Vagina (tissue), 2 donors: Measurements from ENCODE around the gene CELA1. TPM values are rescaled to one million over a fixed set of nuclear protein-coding genes. Genes with fewer than 3 reads are reported as not detected.
A peak's percentile ranks its signal among the peaks of the same experiment; 100 is the strongest.
"Not testable (repeated sequence)": the region's sequence is repeated elsewhere in the genome, so short reads cannot be mapped to it uniquely, and the experiment has no call there.

Experiments used
- DNase-seq, 2 donors: peaks; one replicate each; pipeline ENCODE4 v3.0.0-alpha.2; 2017; ENCODE audit errors: extremely low spot score in 2 of 2
- H3K27ac ChIP-seq: fragments of 200-600 bp; sonication (generic); one replicate; pipeline ENCODE4 v1.5.1; 2019
- H3K27me3 ChIP-seq: fragments of 200-600 bp; sonication (generic); one replicate; pipeline ENCODE4 v1.5.1; 2019
- H3K36me3 ChIP-seq, 2 donors: fragments of 200-600 bp; sonication (generic); one replicate each; pipeline ENCODE4 v1.5.1; 2017 to 2019
- H3K4me1 ChIP-seq: fragments of 200-600 bp; sonication (generic); one replicate; pipeline ENCODE4 v1.5.1; 2019
- H3K4me3 ChIP-seq, 2 donors: fragments of 200-600 bp; sonication (generic); 1 replicate in 1 of 2; 2 replicates in 1 of 2; pipeline ENCODE4 v1.5.1; 2016 to 2019
- H3K9me3 ChIP-seq: fragments of 200-600 bp; sonication (generic); one replicate; pipeline ENCODE4 v1.5.1; 2019
- POLR2A ChIP-seq, 2 donors: fragments of 450-650 bp; IDR thresholded peaks; one replicate each; pipeline ENCODE4 v1.6.1; 2017; ENCODE audit warnings: antibody characterized with exemption in 2 of 2, mild to moderate bottlenecking in 2 of 2, moderate library complexity in 2 of 2
- POLR2AphosphoS5 ChIP-seq, 2 donors: sonication (generic); formaldehyde crosslinking; IDR thresholded peaks; one replicate each; pipeline ENCODE4 v1.9.0; 2017; ENCODE audit warnings: antibody characterized with exemption in 2 of 2, mild to moderate bottlenecking in 2 of 2, low read depth in 1 of 2; ENCODE audit not compliant: insufficient read depth in 1 of 2
- intact Hi-C: fragments of 100-400 bp; cut with DNase I; formaldehyde crosslinking; loops from one replicate; pipeline ENCODE4 v1.15.1; 2023
- total RNA-seq: library from RNA; depleted of rRNA; stranded (reverse); fragments of >200 nt; gene quantifications from one replicate; pipeline ENCODE4 v1.2.3, GENCODE V29; 2016
- TF ChIP-seq, protein P1 (sequence below), 3 experiments: fragments of 450-650 bp in 2 of 3; fragments of 200-600 bp in 1 of 3; sonication (generic) in 1 of 3; IDR thresholded peaks; one replicate each; pipeline ENCODE4 v1.5.1; 2017 to 2019; ENCODE audit warnings: antibody characterized with exemption in 3 of 3, mild to moderate bottlenecking in 2 of 3, moderate library complexity in 2 of 3

The CELA1 gene
- total RNA-seq, 1 donor from 2014 or later: not detected

- TF ChIP-seq POLR2AphosphoS5 (IDR thresholded peaks at IDR 0.05; ENCODE audit: insufficient read depth in 1 of 2, low read depth in 1 of 2) (no peak), POLR2A (IDR thresholded peaks at IDR 0.05) (no peak)
- TF ChIP-seq, protein P1, sequence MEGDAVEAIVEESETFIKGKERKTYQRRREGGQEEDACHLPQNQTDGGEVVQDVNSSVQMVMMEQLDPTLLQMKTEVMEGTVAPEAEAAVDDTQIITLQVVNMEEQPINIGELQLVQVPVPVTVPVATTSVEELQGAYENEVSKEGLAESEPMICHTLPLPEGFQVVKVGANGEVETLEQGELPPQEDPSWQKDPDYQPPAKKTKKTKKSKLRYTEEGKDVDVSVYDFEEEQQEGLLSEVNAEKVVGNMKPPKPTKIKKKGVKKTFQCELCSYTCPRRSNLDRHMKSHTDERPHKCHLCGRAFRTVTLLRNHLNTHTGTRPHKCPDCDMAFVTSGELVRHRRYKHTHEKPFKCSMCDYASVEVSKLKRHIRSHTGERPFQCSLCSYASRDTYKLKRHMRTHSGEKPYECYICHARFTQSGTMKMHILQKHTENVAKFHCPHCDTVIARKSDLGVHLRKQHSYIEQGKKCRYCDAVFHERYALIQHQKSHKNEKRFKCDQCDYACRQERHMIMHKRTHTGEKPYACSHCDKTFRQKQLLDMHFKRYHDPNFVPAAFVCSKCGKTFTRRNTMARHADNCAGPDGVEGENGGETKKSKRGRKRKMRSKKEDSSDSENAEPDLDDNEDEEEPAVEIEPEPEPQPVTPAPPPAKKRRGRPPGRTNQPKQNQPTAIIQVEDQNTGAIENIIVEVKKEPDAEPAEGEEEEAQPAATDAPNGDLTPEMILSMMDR (IDR thresholded peaks at IDR 0.05): no peak
- intact Hi-C loops: loop anchor here (10.0 kb wide), 2 partner anchors 71 to 521 kb away; partner anchors contain the start of gene SMAGP
- Histone ChIP-seq H3K36me3 (no peaks in the 10 kb centered on the region), H3K4me3 (no peak overlapping the region), H3K27me3 (no peaks in the 10 kb centered on the region), H3K27ac (no peak overlapping the region), H3K9me3 (no peaks in the 10 kb centered on the region), H3K4me1 (peaks cover 10% of the 10 kb centered on the region)
- no peak for DNase-seq
Observed at GRCh38 chr12:51345681-51346080, 798 bp downstream of the CELA1 start.

GRCh38 chr12:51343201-51343600 is 3.3 kb downstream of the CELA1 start:
- H3K4me3 ChIP-seq: no peak overlapping the region
- no peak for DNase-seq
- no peaks in the 10 kb centered on the region for H3K36me3 ChIP-seq
- H3K9me3 ChIP-seq: no peaks in the 10 kb centered on the region
- H3K4me1 ChIP-seq: peaks cover 10% of the 10 kb centered on the region
- intact Hi-C loops: loop anchor here (10.0 kb wide), 2 partner anchors 68 to 518 kb away; partner anchors contain the start of gene SMAGP
- no peaks in the 10 kb centered on the region for H3K27me3 ChIP-seq
- no peak overlapping the region for H3K27ac ChIP-seq
- TF ChIP-seq POLR2AphosphoS5 (IDR thresholded peaks at IDR 0.05; ENCODE audit: insufficient read depth in 1 of 2, low read depth in 1 of 2) (no peak), POLR2A (IDR thresholded peaks at IDR 0.05) (no peak)
- TF ChIP-seq, protein P1 (IDR thresholded peaks at IDR 0.05): no peak

GRCh38 chr12:51342416-51342815 is 4.1 kb downstream of the CELA1 start:
- no peaks in the 10 kb centered on the region for H3K36me3 ChIP-seq
- H3K4me3 ChIP-seq: no peak overlapping the region
- H3K9me3 ChIP-seq: no peaks in the 10 kb centered on the region
- H3K27ac ChIP-seq: no peak overlapping the region
- H3K27me3 ChIP-seq: no peaks in the 10 kb centered on the region
- TF ChIP-seq POLR2A (IDR thresholded peaks at IDR 0.05): no peak
- no peak for DNase-seq
- H3K4me1 ChIP-seq: peaks cover 10% of the 10 kb centered on the region
- intact Hi-C loops: loop anchor here (10.0 kb wide), 2 partner anchors 68 to 518 kb away; partner anchors contain the start of gene SMAGP

GRCh38 chr12:51341251-51342007 is 5.0 kb downstream of the CELA1 start:
- H3K4me3 ChIP-seq: peak overlapping the region in 1 of 2 donors; percentile 26
- intact Hi-C loops: loop anchor here (10.0 kb wide), 2 partner anchors 67 to 517 kb away; partner anchors contain the start of gene SMAGP

GRCh38 chr12:51339750-51340149 is 6.7 kb downstream of the CELA1 start:
- Histone ChIP-seq H3K4me3 (no peak overlapping the region), H3K4me1 (no peaks in the 10 kb centered on the region), H3K27me3 (no peaks in the 10 kb centered on the region), H3K36me3 (no peaks in the 10 kb centered on the region), H3K9me3 (no peaks in the 10 kb centered on the region), H3K27ac (no peak overlapping the region)
- TF ChIP-seq POLR2AphosphoS5 (IDR thresholded peaks at IDR 0.05; ENCODE audit: insufficient read depth in 1 of 2, low read depth in 1 of 2): no peak
- no peak for TF ChIP-seq POLR2A (IDR thresholded peaks at IDR 0.05)
- TF ChIP-seq, protein P1 (IDR thresholded peaks at IDR 0.05): no peak
- no peak for DNase-seq
- intact Hi-C loops: loop anchor here (10.0 kb wide), 2 partner anchors 65 to 515 kb away; partner anchors contain the start of gene SMAGP

More at GRCh38 chr12:51341251-51342007, 5.0 kb downstream of the CELA1 start:
- Histone ChIP-seq H3K27me3 (no peaks in the 10 kb centered on the region), H3K4me1 (peaks cover 3% of the 10 kb centered on the region), H3K9me3 (no peaks in the 10 kb centered on the region), H3K27ac (no peak overlapping the region), H3K36me3 (no peaks in the 10 kb centered on the region)
- peak in 1 of 2 donors; percentile 68 for TF ChIP-seq POLR2AphosphoS5 (IDR thresholded peaks at IDR 0.05; ENCODE audit: insufficient read depth in 1 of 2, low read depth in 1 of 2)
- TF ChIP-seq POLR2A (IDR thresholded peaks at IDR 0.05): no peak
- TF ChIP-seq, protein P1 (IDR thresholded peaks at IDR 0.05): peak; percentile 90 to 98 (median 98)
- DNase-seq: no peak

- H3K9me3 ChIP-seq, H3K36me3 ChIP-seq, intact Hi-C loops, H3K4me3 ChIP-seq, DNase-seq, H3K27me3 ChIP-seq, H3K4me1 ChIP-seq, H3K27ac ChIP-seq: not testable (repeated sequence)
Observed at GRCh38 chr12:51337336-51337735, 9.1 kb downstream of the CELA1 start.
